Measurements from ENCODE around the gene CTR9.

CTR9 gene

DNA sequence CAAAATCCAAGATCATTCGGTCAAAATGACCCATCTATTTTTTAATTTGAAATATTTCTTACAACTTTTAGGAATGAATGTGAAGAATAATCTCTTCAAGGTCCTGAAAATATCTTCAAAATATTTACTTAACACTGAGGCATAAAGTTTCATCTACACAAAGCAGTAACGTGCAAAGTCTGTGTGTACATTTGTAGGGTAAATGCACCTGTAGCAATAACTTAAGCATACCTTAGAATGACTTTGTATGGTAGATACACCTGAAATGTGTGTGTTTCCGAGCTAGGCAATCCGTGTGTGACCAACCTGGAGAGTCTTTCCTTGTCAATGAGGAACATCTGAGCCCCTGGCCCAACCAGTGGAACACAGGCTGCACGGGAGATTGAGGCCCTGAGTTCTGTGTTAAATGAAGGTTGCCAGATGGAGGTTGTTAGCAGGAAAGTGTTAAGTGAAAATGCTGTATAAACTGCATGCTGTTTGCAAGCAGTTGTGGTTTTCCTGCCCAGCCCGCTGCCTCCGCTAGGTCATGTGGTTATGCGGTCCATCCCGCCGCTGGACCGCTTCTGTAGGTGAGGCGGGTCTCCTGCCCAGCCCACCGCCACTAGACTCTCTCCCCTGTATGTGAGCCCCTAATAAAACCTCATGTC is 7.6 kb upstream of the CTR9 start:
- Histone ChIP-seq H3K4me3 (ENCODE audit: insufficient read depth, low read depth, low read length) (no peak overlapping the region), H3K27ac (ENCODE audit: insufficient read depth, low read depth, low read length, poor library complexity, severe bottlenecking) (no peak overlapping the region), H3K4me1 (ENCODE audit: control insufficient read depth, insufficient read depth, low read length) (no peaks in the 10 kb centered on the region), H3K9me3 (ENCODE audit: control insufficient read depth, low read length) (no peaks in the 10 kb centered on the region), H3K36me3 (ENCODE audit: control insufficient read depth, insufficient read depth, low read length) (no peaks in the 10 kb centered on the region), H3K27me3 (ENCODE audit: control insufficient read depth, insufficient read depth, low read length, poor library complexity, severe bottlenecking) (no peaks in the 10 kb centered on the region)
- WGBS, 2 experiments = 93 to 95% methylated on average over 12 of the region's 13 CpGs

DNA sequence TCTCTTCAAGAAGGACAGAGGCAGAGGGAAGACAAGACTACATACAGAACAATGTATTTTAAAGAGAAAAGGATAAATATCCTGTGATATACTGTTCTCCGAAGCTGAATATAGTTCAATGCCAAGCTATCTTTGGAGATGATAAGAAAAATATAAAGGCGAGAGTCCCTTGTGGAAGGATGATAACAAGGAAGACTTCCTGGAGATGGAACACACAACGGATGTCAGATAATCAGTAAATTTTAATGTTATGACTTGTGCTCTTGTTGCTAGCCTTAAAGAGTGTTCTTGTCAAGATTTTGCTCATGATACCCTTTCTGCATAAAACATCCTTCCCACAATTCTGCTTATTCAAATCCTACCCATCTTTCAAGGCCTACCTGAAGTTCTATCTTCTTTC is 6.8 kb upstream of the CTR9 start:
- Histone ChIP-seq H3K27ac (ENCODE audit: insufficient read depth, low read depth, low read length, poor library complexity, severe bottlenecking) (no peak overlapping the region), H3K36me3 (ENCODE audit: control insufficient read depth, insufficient read depth, low read length) (no peaks in the 10 kb centered on the region), H3K9me3 (ENCODE audit: control insufficient read depth, low read length) (no peaks in the 10 kb centered on the region), H3K27me3 (ENCODE audit: control insufficient read depth, insufficient read depth, low read length, poor library complexity, severe bottlenecking) (no peaks in the 10 kb centered on the region), H3K4me1 (ENCODE audit: control insufficient read depth, insufficient read depth, low read length) (no peaks in the 10 kb centered on the region), H3K4me3 (ENCODE audit: insufficient read depth, low read depth, low read length) (no peak overlapping the region)
- WGBS, 2 experiments = 92 to 95% methylated on average over 3 of the region's 3 CpGs

DNA sequence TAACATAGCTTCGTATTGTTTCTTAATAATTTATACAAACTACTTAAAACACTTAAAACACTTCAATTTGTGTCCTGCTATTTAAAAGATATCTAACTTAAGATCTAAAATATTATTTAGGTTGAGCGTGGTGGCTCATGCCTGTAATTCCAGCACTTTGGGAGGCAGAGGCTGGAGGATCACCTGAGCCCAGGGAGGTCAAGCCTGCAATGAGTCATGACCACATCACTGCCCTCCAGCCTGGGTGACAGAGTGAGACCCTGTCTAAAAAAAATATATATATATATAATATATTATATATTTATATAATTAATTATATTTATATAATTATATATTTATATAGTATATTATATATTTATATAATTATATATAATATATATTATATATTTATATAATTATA is 4.2 kb upstream of the CTR9 start:
- Histone ChIP-seq H3K4me1 (ENCODE audit: control insufficient read depth, insufficient read depth, low read length) (no peaks in the 10 kb centered on the region), H3K9me3 (ENCODE audit: control insufficient read depth, low read length) (no peaks in the 10 kb centered on the region), H3K27me3 (ENCODE audit: control insufficient read depth, insufficient read depth, low read length, poor library complexity, severe bottlenecking) (no peaks in the 10 kb centered on the region), H3K36me3 (ENCODE audit: control insufficient read depth, insufficient read depth, low read length) (no peaks in the 10 kb centered on the region), H3K27ac (ENCODE audit: insufficient read depth, low read depth, low read length, poor library complexity, severe bottlenecking) (no peak overlapping the region), H3K4me3 (ENCODE audit: insufficient read depth, low read depth, low read length) (no peak overlapping the region)
- WGBS, 2 experiments = 90 to 96% methylated on average over 2 of the region's 2 CpGs

DNA sequence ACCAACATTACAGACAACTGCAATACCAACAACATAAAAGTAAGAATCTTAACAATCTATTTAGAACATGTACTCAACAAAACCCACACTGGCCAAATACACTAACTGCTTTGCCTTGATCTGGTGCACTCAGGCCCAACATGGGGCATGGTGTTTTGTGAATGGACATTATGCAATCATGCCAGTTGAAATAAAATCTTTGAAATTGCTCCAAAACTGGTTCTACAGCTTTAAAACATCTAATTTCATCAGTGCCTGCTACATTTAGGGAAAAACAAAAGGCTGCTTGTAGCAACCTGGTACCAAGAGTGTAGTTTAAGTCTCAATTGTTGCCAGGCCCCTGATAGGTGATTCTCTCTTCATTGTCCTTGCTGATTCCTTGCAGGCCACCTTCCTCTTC is 3.3 kb upstream of the CTR9 start:
- Histone ChIP-seq H3K27ac (ENCODE audit: insufficient read depth, low read depth, low read length, poor library complexity, severe bottlenecking) (no peak overlapping the region), H3K4me1 (ENCODE audit: control insufficient read depth, insufficient read depth, low read length) (peaks cover 6% of the 10 kb centered on the region), H3K9me3 (ENCODE audit: control insufficient read depth, low read length) (no peaks in the 10 kb centered on the region), H3K36me3 (ENCODE audit: control insufficient read depth, insufficient read depth, low read length) (no peaks in the 10 kb centered on the region), H3K4me3 (ENCODE audit: insufficient read depth, low read depth, low read length) (no peak overlapping the region), H3K27me3 (ENCODE audit: control insufficient read depth, insufficient read depth, low read length, poor library complexity, severe bottlenecking) (no peaks in the 10 kb centered on the region)

DNA sequence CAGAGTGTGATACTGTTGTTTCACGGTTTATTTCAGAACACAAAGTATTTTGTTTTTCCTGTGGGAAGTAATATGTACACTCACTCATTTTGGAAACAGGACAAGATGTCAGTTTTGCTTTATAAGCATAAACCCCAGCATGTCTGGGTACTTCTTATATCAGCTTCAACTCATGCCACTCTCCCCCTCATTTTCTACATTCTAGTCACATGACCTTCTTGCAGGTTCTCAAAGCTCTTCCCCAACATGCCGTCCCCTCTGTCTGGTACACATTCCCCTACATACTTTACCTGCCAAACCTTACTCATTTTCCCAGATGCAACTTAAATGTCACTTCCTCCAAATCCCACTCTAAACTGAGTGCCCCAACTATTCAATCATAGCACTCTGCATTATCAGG is 1.6 kb upstream of the CTR9 start:
- no peaks in the 10 kb centered on the region for H3K27me3 ChIP-seq (ENCODE audit: control insufficient read depth, insufficient read depth, low read length, poor library complexity, severe bottlenecking)

DNA sequence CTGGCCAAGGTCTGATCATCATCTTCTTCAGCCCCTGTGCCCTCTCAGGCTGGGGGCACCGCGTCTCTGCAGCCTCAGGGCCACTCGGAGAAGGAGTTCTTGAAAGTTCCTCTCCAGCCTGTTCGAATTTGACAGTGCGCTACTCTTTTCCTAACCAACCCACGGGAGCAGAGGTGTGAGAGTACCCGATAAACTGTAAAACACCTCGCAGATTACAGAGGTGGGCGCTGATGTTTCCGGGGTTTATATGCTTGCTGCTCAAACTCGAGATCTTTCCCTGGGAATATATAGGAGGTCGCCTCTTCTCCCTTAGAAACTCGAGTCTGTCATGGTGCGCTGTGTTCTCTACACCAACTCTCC is 515 bp downstream of the CTR9 start:
- H3K9me3 ChIP-seq (ENCODE audit: control insufficient read depth, low read length) = no peaks in the 10 kb centered on the region
- H3K4me3 ChIP-seq (ENCODE audit: insufficient read depth, low read depth, low read length) = peak overlapping the region; percentile 92
- peaks cover 13% of the 10 kb centered on the region for H3K36me3 ChIP-seq (ENCODE audit: control insufficient read depth, insufficient read depth, low read length)
- WGBS, 2 experiments = 2% methylated on average over 14 of the region's 14 CpGs
- peaks cover 6% of the 10 kb centered on the region for H3K4me1 ChIP-seq (ENCODE audit: control insufficient read depth, insufficient read depth, low read length)
- no peak overlapping the region for H3K27ac ChIP-seq (ENCODE audit: insufficient read depth, low read depth, low read length, poor library complexity, severe bottlenecking)
- H3K27me3 ChIP-seq (ENCODE audit: control insufficient read depth, insufficient read depth, low read length, poor library complexity, severe bottlenecking) = no peaks in the 10 kb centered on the region

More for the DNA sequence above, 1.6 kb upstream of the CTR9 start:
- Histone ChIP-seq H3K9me3 (ENCODE audit: control insufficient read depth, low read length) (no peaks in the 10 kb centered on the region), H3K36me3 (ENCODE audit: control insufficient read depth, insufficient read depth, low read length) (peaks cover 2% of the 10 kb centered on the region), H3K27ac (ENCODE audit: insufficient read depth, low read depth, low read length, poor library complexity, severe bottlenecking) (no peak overlapping the region), H3K4me3 (ENCODE audit: insufficient read depth, low read depth, low read length) (no peak overlapping the region), H3K4me1 (ENCODE audit: control insufficient read depth, insufficient read depth, low read length) (peaks cover 6% of the 10 kb centered on the region)
- WGBS, 2 experiments = 83 to 88% methylated on average over 2 of the region's 2 CpGs

DNA sequence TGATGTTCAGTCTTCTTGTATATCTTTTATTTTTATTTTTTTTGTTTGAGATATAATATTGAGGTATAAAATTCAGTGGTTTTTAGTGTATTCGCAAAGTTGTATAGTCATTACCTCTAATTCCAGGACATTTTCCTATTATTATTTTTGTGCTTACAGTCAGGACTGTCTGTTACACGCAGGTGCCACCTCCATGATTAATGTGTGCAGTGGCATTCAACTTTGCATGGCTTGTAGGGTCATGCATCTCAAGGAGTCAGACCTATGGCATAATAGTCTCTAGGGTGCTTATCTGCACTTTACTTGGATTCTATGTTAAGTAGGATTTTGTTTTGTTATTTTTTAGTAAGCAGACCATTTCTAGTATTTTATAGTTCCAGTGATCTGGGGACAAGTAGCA is 1.0 kb downstream of the CTR9 start:
- peaks cover 6% of the 10 kb centered on the region for H3K4me1 ChIP-seq (ENCODE audit: control insufficient read depth, insufficient read depth, low read length)
- WGBS, 2 experiments = 70 to 73% methylated on average over 2 of the region's 2 CpGs
- H3K4me3 ChIP-seq (ENCODE audit: insufficient read depth, low read depth, low read length) = peak overlapping the region; percentile 92
- H3K9me3 ChIP-seq (ENCODE audit: control insufficient read depth, low read length) = no peaks in the 10 kb centered on the region
- H3K36me3 ChIP-seq (ENCODE audit: control insufficient read depth, insufficient read depth, low read length) = peaks cover 16% of the 10 kb centered on the region
- no peak overlapping the region for H3K27ac ChIP-seq (ENCODE audit: insufficient read depth, low read depth, low read length, poor library complexity, severe bottlenecking)
- H3K27me3 ChIP-seq (ENCODE audit: control insufficient read depth, insufficient read depth, low read length, poor library complexity, severe bottlenecking) = no peaks in the 10 kb centered on the region

DNA sequence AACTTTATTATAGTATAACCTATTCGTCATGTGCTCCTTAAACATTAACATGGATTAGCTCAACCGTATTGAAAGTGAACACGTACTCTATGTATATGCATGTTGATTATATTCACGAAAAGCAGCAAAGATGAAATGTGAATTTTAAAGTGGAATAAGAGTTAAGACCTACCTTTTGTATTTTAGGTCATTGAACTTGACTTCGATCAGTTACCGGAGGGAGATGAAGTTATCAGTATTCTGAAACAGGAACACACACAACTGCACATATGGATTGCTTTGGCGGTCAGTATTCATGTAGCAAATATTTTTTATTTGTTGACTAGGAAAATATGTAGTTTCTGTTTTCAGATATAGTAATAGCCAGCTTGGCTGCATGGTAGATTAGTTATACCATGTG is 1.4 kb downstream of the CTR9 start:
- peaks cover 6% of the 10 kb centered on the region for H3K4me1 ChIP-seq (ENCODE audit: control insufficient read depth, insufficient read depth, low read length)
- no peak overlapping the region for H3K27ac ChIP-seq (ENCODE audit: insufficient read depth, low read depth, low read length, poor library complexity, severe bottlenecking)
- H3K4me3 ChIP-seq (ENCODE audit: insufficient read depth, low read depth, low read length) = peak overlapping the region; percentile 92
- WGBS, 2 experiments = 95 to 97% methylated on average over 7 of the region's 7 CpGs
- no peaks in the 10 kb centered on the region for H3K27me3 ChIP-seq (ENCODE audit: control insufficient read depth, insufficient read depth, low read length, poor library complexity, severe bottlenecking)
- no peaks in the 10 kb centered on the region for H3K9me3 ChIP-seq (ENCODE audit: control insufficient read depth, low read length)
- H3K36me3 ChIP-seq (ENCODE audit: control insufficient read depth, insufficient read depth, low read length) = peaks cover 20% of the 10 kb centered on the region

DNA sequence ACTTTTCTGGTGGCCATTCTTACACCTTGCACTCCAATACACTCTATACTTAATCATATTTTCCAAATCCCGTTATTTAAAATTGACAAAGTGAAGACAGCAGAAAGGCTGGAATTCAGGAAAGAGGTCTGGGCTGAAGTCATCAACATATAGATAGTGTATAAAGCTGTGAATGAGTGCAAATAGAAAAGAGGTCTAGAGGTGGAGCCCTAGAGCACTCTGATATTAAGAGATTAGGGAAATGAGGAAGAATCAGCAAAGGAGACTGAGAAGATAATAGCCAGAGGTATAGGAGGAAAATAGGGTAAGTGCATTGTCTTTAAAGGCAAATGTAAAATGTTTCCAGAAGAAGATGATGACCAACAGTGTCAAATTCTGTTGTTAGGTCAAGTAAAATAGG is 7.9 kb downstream of the CTR9 start:
- no peak overlapping the region for H3K4me3 ChIP-seq (ENCODE audit: insufficient read depth, low read depth, low read length)
- H3K9me3 ChIP-seq (ENCODE audit: control insufficient read depth, low read length) = no peaks in the 10 kb centered on the region
- H3K27ac ChIP-seq (ENCODE audit: insufficient read depth, low read depth, low read length, poor library complexity, severe bottlenecking) = no peak overlapping the region
- no peaks in the 10 kb centered on the region for H3K4me1 ChIP-seq (ENCODE audit: control insufficient read depth, insufficient read depth, low read length)
- WGBS, 2 experiments = 86% methylated on average over 1 of the region's 1 CpG
- peaks cover 41% of the 10 kb centered on the region for H3K36me3 ChIP-seq (ENCODE audit: control insufficient read depth, insufficient read depth, low read length)
- H3K27me3 ChIP-seq (ENCODE audit: control insufficient read depth, insufficient read depth, low read length, poor library complexity, severe bottlenecking) = no peaks in the 10 kb centered on the region

DNA sequence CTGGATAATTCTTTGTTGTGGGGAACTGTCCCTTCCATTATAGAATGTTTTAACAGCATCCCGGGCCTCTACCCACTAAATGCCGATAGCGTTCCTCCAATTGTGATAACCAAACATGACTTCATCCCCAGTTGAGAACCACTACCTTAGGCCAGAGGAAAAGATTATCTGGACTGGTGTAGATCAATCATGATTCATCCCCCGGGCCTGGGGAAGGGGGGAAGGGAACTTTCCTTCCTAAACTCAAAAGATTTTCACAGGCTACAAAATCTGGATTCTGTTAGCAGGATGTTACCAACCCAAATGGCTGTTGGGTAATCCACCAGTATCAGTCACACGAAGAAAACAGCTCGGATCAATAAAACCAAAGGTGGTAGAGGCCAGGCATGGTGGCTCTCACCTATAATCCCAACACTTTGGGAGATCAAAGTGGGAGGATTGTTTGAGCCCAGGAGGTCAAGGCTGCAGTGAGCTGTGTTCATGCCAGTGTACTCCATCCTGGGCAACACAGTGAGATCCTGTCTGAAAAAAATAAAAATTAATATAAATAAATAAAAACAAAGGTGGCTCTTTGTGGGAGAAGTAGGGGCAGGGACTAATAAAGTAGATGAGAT is 10.1 kb downstream of the CTR9 start:
- H3K4me1 ChIP-seq (ENCODE audit: control insufficient read depth, insufficient read depth, low read length) = no peaks in the 10 kb centered on the region
- no peak overlapping the region for H3K27ac ChIP-seq (ENCODE audit: insufficient read depth, low read depth, low read length, poor library complexity, severe bottlenecking)

DNA sequence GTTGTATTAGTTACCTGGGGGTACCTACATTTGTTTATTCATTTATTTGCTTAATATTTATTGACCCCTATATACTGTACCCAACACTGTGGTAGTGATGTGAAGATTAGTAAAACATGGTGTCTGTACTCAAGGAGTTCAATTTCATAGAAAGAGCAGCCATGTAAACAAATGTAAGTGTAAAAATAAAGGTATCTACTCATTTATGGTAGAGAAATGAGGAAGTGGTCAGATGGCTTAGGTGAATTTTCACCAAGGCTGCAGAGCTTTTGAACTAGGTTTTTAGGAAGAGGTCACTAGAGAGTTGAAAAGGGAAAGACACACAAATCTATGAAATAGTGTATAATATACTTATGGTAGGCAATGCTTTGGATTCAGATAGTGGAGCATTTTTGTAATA is 11.1 kb downstream of the CTR9 start:
- Histone ChIP-seq H3K9me3 (ENCODE audit: control insufficient read depth, low read length) (no peaks in the 10 kb centered on the region), H3K4me3 (ENCODE audit: insufficient read depth, low read depth, low read length) (no peak overlapping the region), H3K36me3 (ENCODE audit: control insufficient read depth, insufficient read depth, low read length) (peaks cover 28% of the 10 kb centered on the region), H3K27ac (ENCODE audit: insufficient read depth, low read depth, low read length, poor library complexity, severe bottlenecking) (no peak overlapping the region), H3K4me1 (ENCODE audit: control insufficient read depth, insufficient read depth, low read length) (no peaks in the 10 kb centered on the region), H3K27me3 (ENCODE audit: control insufficient read depth, insufficient read depth, low read length, poor library complexity, severe bottlenecking) (no peaks in the 10 kb centered on the region)

More for the DNA sequence above, 10.1 kb downstream of the CTR9 start:
- H3K4me3 ChIP-seq (ENCODE audit: insufficient read depth, low read depth, low read length) = no peak overlapping the region
- no peaks in the 10 kb centered on the region for H3K9me3 ChIP-seq (ENCODE audit: control insufficient read depth, low read length)
- peaks cover 32% of the 10 kb centered on the region for H3K36me3 ChIP-seq (ENCODE audit: control insufficient read depth, insufficient read depth, low read length)
- 89 to 96% methylated on average over 6 of the region's 6 CpGs for WGBS, 2 experiments
- no peaks in the 10 kb centered on the region for H3K27me3 ChIP-seq (ENCODE audit: control insufficient read depth, insufficient read depth, low read length, poor library complexity, severe bottlenecking)
